ENCODE data around the gene TMCC3.

The TMCC3 gene

DNA sequence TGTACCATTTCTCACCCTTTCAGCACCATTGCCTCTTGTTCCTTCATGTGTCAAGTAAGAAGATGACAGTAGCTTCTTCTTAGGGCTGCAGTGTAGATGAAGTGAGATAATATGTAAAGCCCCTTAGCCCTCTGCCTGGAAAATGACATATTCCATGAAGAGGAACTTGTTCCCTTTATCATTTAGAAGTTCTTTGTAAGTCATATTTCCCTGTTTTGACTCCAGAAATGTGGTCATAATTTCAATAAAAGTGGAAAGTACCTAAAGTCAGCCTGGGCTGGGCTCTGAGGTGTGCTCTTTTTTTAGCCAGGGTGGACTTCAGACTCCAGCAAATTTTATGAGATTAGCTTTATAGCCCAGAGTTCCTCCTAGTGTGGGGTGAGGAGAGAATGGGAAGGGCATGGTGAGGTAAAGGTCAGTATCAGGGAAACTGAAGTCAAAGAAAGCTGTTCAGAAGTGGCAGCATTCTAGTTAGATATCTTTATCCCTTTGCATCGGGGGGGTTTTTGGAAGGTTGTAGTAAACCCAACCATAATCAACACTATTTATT lies 92.5 kb downstream of the TMCC3 start (continued):
- no peak for TF ChIP-seq INSM2 (tag by site-specific recombination; IDR thresholded peaks at IDR 0.05)
- TF ChIP-seq, protein P1, sequence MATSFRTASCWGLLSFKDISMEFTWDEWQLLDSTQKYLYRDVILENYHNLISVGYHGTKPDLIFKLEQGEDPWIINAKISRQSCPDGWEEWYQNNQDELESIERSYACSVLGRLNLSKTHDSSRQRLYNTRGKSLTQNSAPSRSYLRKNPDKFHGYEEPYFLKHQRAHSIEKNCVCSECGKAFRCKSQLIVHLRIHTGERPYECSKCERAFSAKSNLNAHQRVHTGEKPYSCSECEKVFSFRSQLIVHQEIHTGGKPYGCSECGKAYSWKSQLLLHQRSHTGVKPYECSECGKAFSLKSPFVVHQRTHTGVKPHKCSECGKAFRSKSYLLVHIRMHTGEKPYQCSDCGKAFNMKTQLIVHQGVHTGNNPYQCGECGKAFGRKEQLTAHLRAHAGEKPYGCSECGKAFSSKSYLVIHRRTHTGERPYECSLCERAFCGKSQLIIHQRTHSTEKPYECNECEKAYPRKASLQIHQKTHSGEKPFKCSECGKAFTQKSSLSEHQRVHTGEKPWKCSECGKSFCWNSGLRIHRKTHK (tag by site-specific recombination; IDR thresholded peaks at IDR 0.05): no peak
- TF ChIP-seq ZEB2 (tag by site-specific recombination; IDR thresholded peaks at IDR 0.05): no peak
- no peak for TF ChIP-seq ZNF785 (tag by site-specific recombination; IDR thresholded peaks at IDR 0.05)
- no peak for TF ChIP-seq ZSCAN18 (tag by site-specific recombination; IDR thresholded peaks at IDR 0.05)

- no peaks in the 10 kb centered on the region for H3K9me3 ChIP-seq (ENCODE audit: control insufficient read depth, insufficient read depth, low read depth, low read length)
- TF ChIP-seq ZSCAN18 (tag by site-specific recombination; IDR thresholded peaks at IDR 0.05) (no peak), AEBP2 (tag by site-specific recombination; IDR thresholded peaks at IDR 0.05; ENCODE audit: borderline replicate concordance) (no peak), FEZF1 (tag by site-specific recombination; IDR thresholded peaks at IDR 0.05) (no peak), ZNF548 (tag by site-specific recombination; IDR thresholded peaks at IDR 0.05) (no peak), ZNF175 (tag by site-specific recombination; IDR thresholded peaks at IDR 0.05) (no peak), ZBTB48 (tag by site-specific recombination; IDR thresholded peaks at IDR 0.05) (no peak), ZNF629 (tag by site-specific recombination; IDR thresholded peaks at IDR 0.05) (no peak), ZNF621 (tag by site-specific recombination; IDR thresholded peaks at IDR 0.05) (no peak), ZBTB8A (tag by site-specific recombination; IDR thresholded peaks at IDR 0.05) (no peak), ZNF654 (tag by site-specific recombination; IDR thresholded peaks at IDR 0.05; ENCODE audit: low read depth) (no peak), HOXC10 (CRISPR knock-in tag; IDR thresholded peaks at IDR 0.05) (no peak), ZNF777 (tag by site-specific recombination; IDR thresholded peaks at IDR 0.05; ENCODE audit: borderline replicate concordance) (no peak), ZNF280D (tag by site-specific recombination; IDR thresholded peaks at IDR 0.05) (no peak), ZNF704 (tag by site-specific recombination; IDR thresholded peaks at IDR 0.05) (no peak), ZNF610 (tag by site-specific recombination; IDR thresholded peaks at IDR 0.05; ENCODE audit: borderline replicate concordance) (no peak), ZNF112 (tag by site-specific recombination; IDR thresholded peaks at IDR 0.05) (no peak)
- H3K4me1 ChIP-seq (ENCODE audit: control insufficient read depth, insufficient read depth, low read length): no peaks in the 10 kb centered on the region
- no peaks in the 10 kb centered on the region for H3K36me3 ChIP-seq (ENCODE audit: control insufficient read depth in 2 of 2, insufficient read depth in 1 of 2, low read length in 2 of 2)
- ChIA-PET POLR2A (interaction anchor here (0.6 kb wide), 1 partner anchor 1291 kb away, joined by 4 read pairs; no protein-coding TSS in a partner anchor), CTCF (interaction anchor here (0.6 kb wide), 1 partner anchor 10 kb away, joined by 5 read pairs; no protein-coding TSS in a partner anchor)
- no peak overlapping the region for H3K27ac ChIP-seq (ENCODE audit: extremely low read depth, low read depth, low read length)
- H3K4me3 ChIP-seq (ENCODE audit: low read depth, low read length): no peak overlapping the region
Observed at GRCh38 chr12:94555687-94556086, 94.7 kb downstream of the TMCC3 start.
